Measurements from ENCODE around the gene AQP12B.

AQP12B gene

GRCh38 chr2:240635121-240635997 is 47.3 kb downstream of the AQP12B start:
- Mint-ChIP-seq H3K4me3 (no peak overlapping the region), H3K9me3 (peaks cover 22% of the 10 kb centered on the region), H3K4me1 (no peaks in the 10 kb centered on the region), H3K27me3 (no peaks in the 10 kb centered on the region), H3K36me3 (ENCODE audit: low read depth) (peaks cover 8% of the 10 kb centered on the region), H3K27ac (no peak overlapping the region)
- ATAC-seq (no peak), DNase-seq (no peak)

DNA sequence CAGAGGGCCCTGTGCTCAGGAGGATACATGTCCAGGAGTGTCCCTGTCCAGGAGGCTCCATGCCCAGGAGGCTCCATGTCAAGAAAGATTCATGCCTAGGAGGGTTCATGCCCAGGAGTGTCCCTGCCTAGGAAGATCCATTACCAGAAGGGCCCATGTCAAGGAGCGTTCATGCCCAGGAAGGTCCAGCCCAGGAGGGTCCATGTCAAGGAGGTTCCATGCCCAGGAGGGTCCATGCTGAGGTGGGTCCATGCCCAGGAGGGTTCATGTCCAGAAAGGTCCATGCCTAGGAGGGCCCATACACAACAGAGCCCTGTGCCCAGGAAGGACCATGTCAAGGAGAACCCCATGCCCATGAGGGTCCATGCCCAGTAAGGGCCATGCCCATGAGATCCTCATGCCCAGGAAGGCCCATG is 50.4 kb downstream of the AQP12B start:
- DNase-seq (no peak), ATAC-seq (no peak)
- peaks cover 22% of the 10 kb centered on the region for H3K9me3 Mint-ChIP-seq
- no peak overlapping the region for H3K4me3 Mint-ChIP-seq
- H3K27ac Mint-ChIP-seq: no peak overlapping the region
- peaks cover 8% of the 10 kb centered on the region for H3K36me3 Mint-ChIP-seq (ENCODE audit: low read depth)
- H3K27me3 Mint-ChIP-seq: no peaks in the 10 kb centered on the region
- H3K4me1 Mint-ChIP-seq: peaks cover 3% of the 10 kb centered on the region

DNA sequence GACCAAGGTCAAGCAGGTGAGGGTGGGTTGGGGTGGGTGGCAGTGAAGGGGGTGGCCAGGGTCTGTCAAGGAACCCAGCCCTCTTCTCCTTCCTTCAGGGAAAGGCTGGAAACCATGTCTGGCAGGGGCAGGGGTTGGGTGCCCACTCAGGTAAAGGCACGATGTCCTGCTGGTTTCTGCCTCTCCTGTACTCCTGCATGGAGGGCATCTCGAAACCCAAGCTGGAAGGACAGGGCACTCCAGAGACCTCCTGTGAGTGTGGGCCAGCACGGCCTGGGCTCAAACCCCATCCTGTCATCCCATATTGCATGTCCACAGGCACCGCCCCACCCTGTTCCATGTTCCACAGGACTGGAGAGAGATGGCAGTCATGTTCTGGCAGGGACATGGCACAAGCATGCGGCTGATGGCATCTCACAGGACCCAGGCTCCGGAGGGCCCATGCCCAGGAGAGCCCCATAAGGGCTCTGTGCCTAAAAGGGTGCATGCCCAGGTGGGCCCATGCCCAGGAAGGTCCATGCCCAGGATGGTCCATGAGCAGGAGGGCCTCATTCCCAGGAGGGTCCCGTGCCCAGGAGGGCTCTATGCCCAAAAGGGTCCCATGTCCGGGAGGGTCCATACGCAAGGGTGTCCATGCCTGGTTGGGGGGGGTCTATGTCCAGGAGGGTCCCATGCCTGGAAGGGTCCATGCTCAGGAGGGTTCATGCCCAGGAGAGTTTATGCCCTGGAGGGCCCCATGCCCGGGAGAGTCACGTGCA is 51.0 kb downstream of the AQP12B start:
- ATAC-seq (no peak), DNase-seq (no peak)
- no peak overlapping the region for H3K4me3 Mint-ChIP-seq

GRCh38 chr2:240630771-240631547 is 51.7 kb downstream of the AQP12B start:
- peaks cover 8% of the 10 kb centered on the region for H3K36me3 Mint-ChIP-seq (ENCODE audit: low read depth)
- peaks cover 14% of the 10 kb centered on the region for H3K4me1 Mint-ChIP-seq
- no peak overlapping the region for H3K4me3 Mint-ChIP-seq
- DNase-seq (no peak), ATAC-seq (no peak)
- peaks cover 22% of the 10 kb centered on the region for H3K9me3 Mint-ChIP-seq
- H3K27ac Mint-ChIP-seq: no peak overlapping the region
- no peaks in the 10 kb centered on the region for H3K27me3 Mint-ChIP-seq

More for the DNA sequence above, 51.0 kb downstream of the AQP12B start:
- no peaks in the 10 kb centered on the region for H3K27me3 Mint-ChIP-seq
- H3K36me3 Mint-ChIP-seq (ENCODE audit: low read depth): peaks cover 8% of the 10 kb centered on the region
- H3K9me3 Mint-ChIP-seq: peaks cover 22% of the 10 kb centered on the region
- H3K27ac Mint-ChIP-seq: no peak overlapping the region
- H3K4me1 Mint-ChIP-seq: peaks cover 9% of the 10 kb centered on the region

- H3K9me3 Mint-ChIP-seq: peaks cover 22% of the 10 kb centered on the region
Observed at GRCh38 chr2:240629968-240630770, 52.5 kb downstream of the AQP12B start.

DNA sequence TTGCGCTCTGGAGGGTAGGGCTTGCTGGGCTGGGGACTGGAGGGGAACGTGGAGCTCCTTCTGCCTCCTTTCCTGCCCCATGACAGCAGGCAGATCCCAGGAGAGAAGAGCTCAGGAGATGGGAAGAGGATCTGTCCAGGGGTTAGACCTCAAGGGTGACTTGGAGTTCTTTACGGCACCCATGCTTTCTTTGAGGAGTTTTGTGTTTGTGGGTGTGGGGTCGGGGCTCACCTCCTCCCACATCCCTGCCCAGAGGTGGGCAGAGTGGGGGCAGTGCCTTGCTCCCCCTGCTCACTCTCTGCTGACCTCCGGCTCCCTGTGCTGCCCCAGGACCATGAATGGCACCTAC is 53.1 kb downstream of the AQP12B start:
- Mint-ChIP-seq H3K4me1 (peaks cover 24% of the 10 kb centered on the region), H3K4me3 (no peak overlapping the region), H3K27ac (no peak overlapping the region), H3K27me3 (no peaks in the 10 kb centered on the region), H3K9me3 (peaks cover 19% of the 10 kb centered on the region), H3K36me3 (ENCODE audit: low read depth) (peaks cover 8% of the 10 kb centered on the region)
- no peak for DNase-seq
- no peak for ATAC-seq

More at GRCh38 chr2:240629968-240630770, 52.5 kb downstream of the AQP12B start:
- DNase-seq: no peak
- H3K27ac Mint-ChIP-seq: no peak overlapping the region
- no peak overlapping the region for H3K4me3 Mint-ChIP-seq
- ATAC-seq: no peak
- peaks cover 8% of the 10 kb centered on the region for H3K36me3 Mint-ChIP-seq (ENCODE audit: low read depth)
- peaks cover 18% of the 10 kb centered on the region for H3K4me1 Mint-ChIP-seq
- H3K27me3 Mint-ChIP-seq: no peaks in the 10 kb centered on the region

GRCh38 chr2:240628808-240629618 is 53.7 kb downstream of the AQP12B start:
- peaks cover 14% of the 10 kb centered on the region for H3K9me3 Mint-ChIP-seq
- no peak for ATAC-seq
- H3K36me3 Mint-ChIP-seq (ENCODE audit: low read depth): peaks cover 6% of the 10 kb centered on the region
- no peaks in the 10 kb centered on the region for H3K27me3 Mint-ChIP-seq
- no peak overlapping the region for H3K27ac Mint-ChIP-seq
- no peak overlapping the region for H3K4me3 Mint-ChIP-seq
- DNase-seq: no peak
- peaks cover 30% of the 10 kb centered on the region for H3K4me1 Mint-ChIP-seq

- H3K36me3 Mint-ChIP-seq (ENCODE audit: low read depth): peaks cover 4% of the 10 kb centered on the region
- no peak overlapping the region for H3K27ac Mint-ChIP-seq
- H3K27me3 Mint-ChIP-seq: no peaks in the 10 kb centered on the region
- ATAC-seq (no peak), DNase-seq (no peak)
- H3K4me3 Mint-ChIP-seq: no peak overlapping the region
- peaks cover 11% of the 10 kb centered on the region for H3K9me3 Mint-ChIP-seq
- H3K4me1 Mint-ChIP-seq: peaks cover 32% of the 10 kb centered on the region
Observed at GRCh38 chr2:240628507-240628807, 54.2 kb downstream of the AQP12B start.

GRCh38 chr2:240627736-240628506 is 54.8 kb downstream of the AQP12B start:
- no peak for DNase-seq
- Mint-ChIP-seq H3K27ac (no peak overlapping the region), H3K27me3 (no peaks in the 10 kb centered on the region), H3K36me3 (ENCODE audit: low read depth) (no peaks in the 10 kb centered on the region), H3K4me1 (peaks cover 37% of the 10 kb centered on the region), H3K4me3 (no peak overlapping the region), H3K9me3 (peaks cover 5% of the 10 kb centered on the region)
- ATAC-seq: no peak

DNA sequence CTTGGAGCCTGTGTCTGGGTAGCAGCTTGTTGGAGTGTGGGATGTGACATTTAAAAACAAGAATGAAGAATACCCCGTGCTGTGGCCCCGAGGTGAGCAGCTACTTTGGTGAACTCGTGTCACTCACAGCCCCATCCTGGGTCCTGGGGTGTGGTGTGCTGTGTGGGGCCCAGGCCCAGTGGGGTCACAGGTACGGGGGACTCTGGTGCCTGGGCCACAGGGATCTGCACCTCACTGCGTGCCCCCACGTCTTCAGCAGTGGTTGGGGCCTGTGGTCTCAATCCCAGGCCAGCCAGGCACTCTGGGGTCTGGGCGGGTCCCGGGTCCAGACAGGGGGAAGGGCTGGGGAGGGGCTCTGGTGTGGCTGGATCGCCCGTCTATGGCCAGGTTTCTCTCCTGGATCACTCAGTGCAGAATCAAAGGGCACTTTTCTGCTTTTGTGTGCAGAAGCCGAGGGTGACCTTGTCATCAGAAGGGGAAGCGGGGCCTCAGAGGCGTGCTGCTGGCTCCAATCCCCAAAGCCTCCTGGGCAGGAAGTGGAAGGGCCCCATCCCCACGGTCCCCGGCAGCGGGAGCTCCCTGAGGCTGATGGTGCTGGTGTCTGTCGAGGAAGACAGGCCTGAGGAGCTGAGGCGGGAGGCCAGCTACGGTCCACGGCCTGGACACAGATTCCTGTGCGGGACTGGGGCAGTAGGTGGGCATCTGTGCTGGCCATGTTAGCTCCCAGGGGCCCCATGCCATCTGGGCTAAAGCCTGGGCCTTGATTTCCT is 56.0 kb downstream of the AQP12B start:
- peak overlapping the region; percentile 67 for H3K27ac Mint-ChIP-seq
- no peaks in the 10 kb centered on the region for H3K36me3 Mint-ChIP-seq (ENCODE audit: low read depth)
- ATAC-seq (peak; percentile 41), DNase-seq (peak; percentile 54)
- H3K9me3 Mint-ChIP-seq: no peaks in the 10 kb centered on the region
- no peaks in the 10 kb centered on the region for H3K27me3 Mint-ChIP-seq
- H3K4me1 Mint-ChIP-seq: peaks cover 46% of the 10 kb centered on the region
- peak overlapping the region; percentile 64 for H3K4me3 Mint-ChIP-seq

Data from activated naive CD8-positive, alpha-beta T cell treated with anti-CD3 and anti-CD28 coated beads, Interleukin-2, amount 50 U/mL, for 24 hours (primary cell).